ENCODE data around the gene ADAM12.

ADAM12 gene

DNA sequence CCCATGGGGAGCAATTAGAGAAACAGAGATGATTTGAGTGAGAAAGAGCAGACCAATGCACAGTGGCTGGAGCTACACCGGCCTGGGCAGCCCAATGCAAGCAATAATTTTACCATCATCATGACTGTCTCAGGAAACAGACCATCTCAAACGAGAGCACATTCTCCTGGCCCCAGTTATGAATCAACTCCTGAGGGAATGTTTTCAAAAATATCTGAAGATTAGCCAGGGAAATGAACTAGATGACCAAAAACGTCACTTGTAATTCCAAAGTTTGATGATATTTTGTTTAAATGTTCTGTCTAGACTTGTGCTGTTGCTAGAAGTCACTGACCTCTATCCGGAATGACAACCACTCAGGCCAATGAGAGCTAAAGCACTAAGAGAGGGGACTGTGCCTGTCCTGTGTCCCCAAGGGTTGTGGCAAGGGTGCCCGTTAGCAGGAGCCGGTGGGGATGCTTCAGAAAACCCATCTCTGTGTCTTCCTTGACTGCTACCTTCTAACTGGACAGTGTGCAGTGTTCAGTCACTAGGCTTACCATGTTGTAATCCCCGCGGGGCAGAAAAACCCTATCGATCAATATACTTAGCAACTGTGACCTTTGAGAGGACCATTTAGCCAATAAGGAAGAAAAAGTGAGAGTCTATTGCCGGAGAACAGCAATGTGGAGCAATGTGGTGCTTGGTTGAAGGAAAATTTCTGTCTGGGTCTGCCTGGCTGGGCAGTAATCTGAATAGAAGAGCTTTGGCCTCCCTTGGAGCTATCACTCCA is 202.4 kb downstream of the ADAM12 start:
- Histone ChIP-seq H3K9me3 (ENCODE audit: insufficient read depth, low read length) (no peaks in the 10 kb centered on the region), H3K27me3 (ENCODE audit: low read depth, low read length) (no peaks in the 10 kb centered on the region; the same call in 1 of the 2 replicates), H3K4me3 (ENCODE audit: low read length) (no peak overlapping the region), H3K4me1 (ENCODE audit: low read length) (no peaks in the 10 kb centered on the region), H4K20me1 (ENCODE audit: insufficient read depth, low read length) (no peaks in the 10 kb centered on the region), H3K9ac (ENCODE audit: low read length) (no peak overlapping the region), H3K27ac (ENCODE audit: low read length) (no peak overlapping the region), H3K36me3 (replicated peaks; ENCODE audit: low read depth, low read length) (no peaks in the 10 kb centered on the region), H3K79me2 (ENCODE audit: low read length) (no peaks in the 10 kb centered on the region), H3K4me2 (ENCODE audit: low read length) (no peak overlapping the region), H2AFZ (ENCODE audit: low read depth, low read length) (no peak overlapping the region)
- TF ChIP-seq, protein P1, sequence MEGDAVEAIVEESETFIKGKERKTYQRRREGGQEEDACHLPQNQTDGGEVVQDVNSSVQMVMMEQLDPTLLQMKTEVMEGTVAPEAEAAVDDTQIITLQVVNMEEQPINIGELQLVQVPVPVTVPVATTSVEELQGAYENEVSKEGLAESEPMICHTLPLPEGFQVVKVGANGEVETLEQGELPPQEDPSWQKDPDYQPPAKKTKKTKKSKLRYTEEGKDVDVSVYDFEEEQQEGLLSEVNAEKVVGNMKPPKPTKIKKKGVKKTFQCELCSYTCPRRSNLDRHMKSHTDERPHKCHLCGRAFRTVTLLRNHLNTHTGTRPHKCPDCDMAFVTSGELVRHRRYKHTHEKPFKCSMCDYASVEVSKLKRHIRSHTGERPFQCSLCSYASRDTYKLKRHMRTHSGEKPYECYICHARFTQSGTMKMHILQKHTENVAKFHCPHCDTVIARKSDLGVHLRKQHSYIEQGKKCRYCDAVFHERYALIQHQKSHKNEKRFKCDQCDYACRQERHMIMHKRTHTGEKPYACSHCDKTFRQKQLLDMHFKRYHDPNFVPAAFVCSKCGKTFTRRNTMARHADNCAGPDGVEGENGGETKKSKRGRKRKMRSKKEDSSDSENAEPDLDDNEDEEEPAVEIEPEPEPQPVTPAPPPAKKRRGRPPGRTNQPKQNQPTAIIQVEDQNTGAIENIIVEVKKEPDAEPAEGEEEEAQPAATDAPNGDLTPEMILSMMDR (IDR thresholded peaks at IDR 0.05; ENCODE audit: low read depth, low read length) = no peak
- no peak for TF ChIP-seq EZH2phosphoT487 (IDR thresholded peaks at IDR 0.05; ENCODE audit: low read depth)

DNA sequence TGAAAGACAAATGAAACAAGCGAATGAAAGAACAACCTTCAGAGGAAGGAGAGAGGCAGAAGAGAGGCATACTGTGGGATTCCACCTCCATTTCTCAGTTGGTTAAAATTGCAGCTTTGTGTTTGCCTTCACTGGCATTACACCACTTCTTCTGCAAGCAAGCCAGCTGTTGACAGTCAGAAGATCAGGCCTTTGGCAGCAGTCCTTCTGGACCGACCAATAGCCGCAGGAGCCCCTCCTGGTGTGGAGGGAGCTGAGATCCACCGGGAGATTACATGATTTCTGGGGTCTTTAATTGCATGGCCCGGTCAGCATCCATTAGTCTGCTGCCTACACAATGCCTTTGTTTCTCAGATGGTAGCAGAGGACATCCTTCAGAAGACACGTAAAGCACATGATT is 206.7 kb downstream of the ADAM12 start:
- no peaks in the 10 kb centered on the region for H3K9me3 ChIP-seq (ENCODE audit: insufficient read depth, low read length)
- H2AFZ ChIP-seq (ENCODE audit: low read depth, low read length) = no peak overlapping the region
- no peaks in the 10 kb centered on the region for H3K79me2 ChIP-seq (ENCODE audit: low read length)
- no peak overlapping the region for H3K4me2 ChIP-seq (ENCODE audit: low read length)
- H3K9ac ChIP-seq (ENCODE audit: low read length) = no peak overlapping the region
- no peak overlapping the region for H3K27ac ChIP-seq (ENCODE audit: low read length)
- no peaks in the 10 kb centered on the region; the same call in 1 of the 2 replicates for H3K27me3 ChIP-seq (ENCODE audit: low read depth, low read length)
- H3K4me1 ChIP-seq (ENCODE audit: low read length) = peaks cover 7% of the 10 kb centered on the region
- H3K36me3 ChIP-seq (replicated peaks; ENCODE audit: low read depth, low read length) = no peaks in the 10 kb centered on the region
- H4K20me1 ChIP-seq (ENCODE audit: insufficient read depth, low read length) = no peaks in the 10 kb centered on the region
- H3K4me3 ChIP-seq (ENCODE audit: low read length) = no peak overlapping the region
- TF ChIP-seq EZH2phosphoT487 (IDR thresholded peaks at IDR 0.05; ENCODE audit: low read depth) = no peak
- TF ChIP-seq, protein P1 (IDR thresholded peaks at IDR 0.05; ENCODE audit: low read depth, low read length) = no peak

DNA sequence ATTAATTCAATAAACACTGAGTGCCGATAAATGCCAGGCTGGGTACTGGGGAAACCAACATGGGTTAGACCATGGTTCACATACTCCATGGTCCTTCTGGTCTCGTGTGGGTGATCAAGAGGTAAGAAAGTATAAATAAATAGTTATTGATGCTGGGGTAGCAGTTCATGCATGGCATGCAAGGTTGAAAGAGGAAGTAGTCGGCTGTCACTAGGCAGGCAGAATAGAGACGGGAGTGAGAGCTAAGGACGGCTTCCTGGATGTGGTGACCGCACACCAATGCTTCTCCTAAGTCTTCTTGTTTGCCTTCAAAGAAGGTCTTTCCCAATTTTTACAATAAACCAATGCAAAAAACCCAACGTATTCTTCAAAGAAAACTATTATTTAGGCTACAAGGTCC is 208.6 kb downstream of the ADAM12 start:
- TF ChIP-seq EZH2phosphoT487 (IDR thresholded peaks at IDR 0.05; ENCODE audit: low read depth) = no peak
- TF ChIP-seq, protein P1 (IDR thresholded peaks at IDR 0.05; ENCODE audit: low read depth, low read length) = no peak
- Histone ChIP-seq H2AFZ (ENCODE audit: low read depth, low read length) (peak overlapping the region; percentile 35; the same call in 1 of the 2 replicates), H4K20me1 (ENCODE audit: insufficient read depth, low read length) (no peaks in the 10 kb centered on the region), H3K79me2 (ENCODE audit: low read length) (no peaks in the 10 kb centered on the region), H3K4me2 (ENCODE audit: low read length) (peak overlapping the region; percentile 50), H3K9ac (ENCODE audit: low read length) (no peak overlapping the region), H3K27ac (ENCODE audit: low read length) (no peak overlapping the region), H3K4me3 (ENCODE audit: low read length) (peak overlapping the region; percentile 12; the same call in 1 of the 2 replicates), H3K9me3 (ENCODE audit: insufficient read depth, low read length) (no peaks in the 10 kb centered on the region), H3K4me1 (ENCODE audit: low read length) (peaks cover 7% of the 10 kb centered on the region), H3K36me3 (replicated peaks; ENCODE audit: low read depth, low read length) (no peaks in the 10 kb centered on the region), H3K27me3 (ENCODE audit: low read depth, low read length) (no peaks in the 10 kb centered on the region)

DNA sequence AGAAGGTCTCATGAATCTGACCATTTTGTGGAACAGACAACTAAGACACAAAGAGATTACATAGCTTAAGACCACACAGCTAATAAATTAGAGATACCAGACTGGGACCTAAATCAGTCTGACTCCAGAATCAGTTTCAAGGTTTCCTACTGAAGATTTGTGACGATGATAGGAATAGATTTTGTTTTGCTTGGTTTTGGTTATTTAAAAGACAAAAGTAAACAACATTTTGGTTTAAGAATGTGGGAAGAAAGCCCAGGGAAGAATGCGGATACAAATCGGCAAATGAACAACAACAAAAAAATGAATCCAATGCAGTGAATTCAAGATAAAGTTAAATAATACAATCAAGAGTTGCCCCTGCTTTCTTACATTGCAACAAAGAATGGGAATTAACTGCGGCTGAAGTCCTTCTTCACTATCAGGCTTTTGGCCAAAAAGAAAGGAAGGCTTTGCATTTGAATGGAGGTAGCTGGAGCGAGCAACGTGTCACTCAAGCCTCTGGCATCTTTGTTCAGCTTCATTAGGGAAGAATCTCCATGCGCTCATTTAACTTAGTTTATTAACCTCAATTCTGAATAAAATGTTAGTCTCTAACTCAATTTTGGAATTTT is 210.8 kb downstream of the ADAM12 start:
- H3K27ac ChIP-seq (ENCODE audit: low read length) = no peak overlapping the region
- H3K27me3 ChIP-seq (ENCODE audit: low read depth, low read length) = no peaks in the 10 kb centered on the region
- H3K9ac ChIP-seq (ENCODE audit: low read length) = no peak overlapping the region
- no peak overlapping the region for H2AFZ ChIP-seq (ENCODE audit: low read depth, low read length)
- no peak overlapping the region for H3K4me2 ChIP-seq (ENCODE audit: low read length)
- no peaks in the 10 kb centered on the region for H3K36me3 ChIP-seq (replicated peaks; ENCODE audit: low read depth, low read length)
- no peaks in the 10 kb centered on the region for H3K79me2 ChIP-seq (ENCODE audit: low read length)
- no peaks in the 10 kb centered on the region for H4K20me1 ChIP-seq (ENCODE audit: insufficient read depth, low read length)
- H3K4me1 ChIP-seq (ENCODE audit: low read length) = peaks cover 7% of the 10 kb centered on the region
- no peak overlapping the region for H3K4me3 ChIP-seq (ENCODE audit: low read length)
- no peak for TF ChIP-seq EZH2phosphoT487 (IDR thresholded peaks at IDR 0.05; ENCODE audit: low read depth)
- TF ChIP-seq, protein P1 (IDR thresholded peaks at IDR 0.05; ENCODE audit: low read depth, low read length) = no peak
- H3K9me3 ChIP-seq (ENCODE audit: insufficient read depth, low read length) = no peaks in the 10 kb centered on the region

Measured in OCI-LY3 (cell line).